CD4-positive, alpha-beta T cell treated with Interleukin-2 at 100 ng/mL for 4 hours (primary cell): ENCODE results near the gene CSGALNACT2.

Experiments used
- DNase-seq: peaks from one replicate; pipeline ENCODE4 v3.0.0-alpha.2; 2020; ENCODE audit warnings: low spot score

The CSGALNACT2 gene

DNA sequence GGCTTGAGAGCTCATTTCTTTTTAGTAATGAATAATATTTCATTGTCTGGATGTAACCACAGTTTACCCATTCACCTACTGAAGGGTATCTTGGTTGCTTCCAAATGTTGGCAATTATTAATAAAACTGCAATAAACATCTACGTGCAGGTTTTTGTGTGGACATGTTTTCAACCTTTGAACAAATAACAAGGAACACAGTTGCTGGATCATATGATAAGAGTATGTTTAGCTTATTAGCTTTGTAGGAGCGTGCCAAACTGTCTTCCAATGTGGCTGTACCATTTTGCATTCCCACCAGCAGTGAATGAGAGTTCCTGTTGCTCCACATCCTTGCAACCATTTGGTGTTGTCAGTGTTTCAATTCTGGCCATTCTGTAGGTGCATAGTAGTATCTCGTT, 49.0 kb downstream of the CSGALNACT2 start:
- DNase-seq = no peak

GRCh38 chr10:43188702-43189101, 50.5 kb downstream of the CSGALNACT2 start:
- no peak for DNase-seq

- DNase-seq = no peak
Observed at GRCh38 chr10:43190289-43190688, 52.0 kb downstream of the CSGALNACT2 start.

GRCh38 chr10:43190775-43191174, 52.5 kb downstream of the CSGALNACT2 start:
- no peak for DNase-seq

- no peak for DNase-seq
Observed at GRCh38 chr10:43192884-43193283, 54.6 kb downstream of the CSGALNACT2 start.

- no peak for DNase-seq
Observed at GRCh38 chr10:43193496-43194080, 55.3 kb downstream of the CSGALNACT2 start.

DNA sequence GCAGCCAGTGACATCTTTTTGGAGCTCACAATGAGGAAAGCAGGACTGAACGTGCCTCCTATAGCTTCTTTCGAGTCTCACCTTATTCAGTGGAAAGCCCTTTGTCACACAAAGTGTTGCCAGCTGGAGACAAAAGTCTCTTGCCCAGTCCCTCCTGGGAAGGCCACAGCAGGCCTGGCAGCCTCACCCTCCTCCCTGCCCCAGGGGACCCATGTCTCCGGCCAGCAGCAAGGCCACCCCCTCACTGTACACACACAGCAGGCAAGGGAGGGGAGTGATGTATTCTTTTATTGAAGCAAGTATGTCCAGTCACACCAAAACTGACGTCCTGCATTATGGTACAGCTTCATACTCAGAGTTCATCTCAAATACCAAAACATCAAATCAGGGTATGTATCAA, 56.0 kb downstream of the CSGALNACT2 start:
- no peak for DNase-seq

- DNase-seq = no peak
Observed at GRCh38 chr10:43194859-43195258, 56.6 kb downstream of the CSGALNACT2 start.

DNA sequence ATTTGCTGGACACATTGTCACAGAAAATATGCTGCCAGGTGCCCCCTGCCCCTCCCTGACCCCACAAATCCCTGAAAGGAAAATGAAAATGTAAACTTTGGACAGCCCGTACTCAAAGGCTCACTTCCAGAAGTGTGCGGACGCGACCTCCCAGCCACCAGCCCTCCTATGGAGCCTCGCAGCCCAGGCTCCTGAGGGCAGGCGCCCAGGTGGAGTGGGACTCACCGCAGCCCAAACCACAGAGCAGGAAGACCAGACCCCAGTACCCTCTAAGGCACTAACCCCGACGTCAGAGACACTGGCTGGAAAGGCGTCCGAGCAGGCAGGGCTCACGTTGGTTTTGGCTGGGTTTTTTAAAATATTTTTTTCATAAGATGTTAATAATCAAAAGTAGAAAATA, 57.3 kb downstream of the CSGALNACT2 start:
- no peak for DNase-seq

- no peak for DNase-seq
Observed at GRCh38 chr10:43196131-43196980, 58.1 kb downstream of the CSGALNACT2 start.

DNA sequence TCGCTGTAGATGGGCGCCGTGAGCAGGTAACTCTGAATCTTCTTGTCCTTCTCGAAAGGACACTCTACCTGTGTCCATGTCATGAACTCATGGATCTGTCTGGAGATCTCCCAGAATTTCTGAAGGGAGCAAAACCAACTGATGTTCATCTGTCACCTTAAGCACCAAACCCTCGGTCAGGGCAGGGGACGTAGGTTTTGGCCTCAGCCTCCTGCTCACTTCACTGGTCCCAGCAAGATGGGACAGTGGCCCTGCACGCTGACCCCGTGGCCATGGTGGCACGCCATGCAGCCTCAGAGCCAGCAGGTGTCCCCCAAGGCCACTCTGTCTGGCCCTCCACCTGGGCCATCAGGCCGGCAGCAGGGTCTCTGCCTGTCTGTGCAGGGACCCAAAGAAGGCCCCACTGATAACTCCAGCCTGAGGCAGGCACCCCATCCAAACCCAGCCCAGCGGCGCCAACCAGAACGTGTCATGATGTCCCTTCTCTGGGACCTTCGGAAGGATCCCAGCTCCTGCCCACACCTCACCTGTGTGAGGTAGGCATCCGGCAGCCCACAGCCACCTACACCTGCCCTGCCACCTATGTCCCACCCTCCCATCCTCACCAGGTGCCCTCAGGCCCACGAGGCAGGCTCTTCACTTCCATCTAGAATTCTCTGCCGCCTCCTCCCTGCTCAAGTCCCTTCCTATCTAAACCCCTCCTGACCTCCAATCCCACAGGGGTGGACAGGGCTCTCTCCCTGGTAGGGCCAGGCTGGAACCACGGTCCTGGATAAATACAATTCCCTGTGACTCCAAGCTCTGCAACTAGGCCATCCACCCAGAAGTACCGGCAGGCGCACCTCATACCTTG, 59.0 kb downstream of the CSGALNACT2 start:
- no peak for DNase-seq

- DNase-seq = no peak
Observed at GRCh38 chr10:43197834-43198681, 59.8 kb downstream of the CSGALNACT2 start.

DNA sequence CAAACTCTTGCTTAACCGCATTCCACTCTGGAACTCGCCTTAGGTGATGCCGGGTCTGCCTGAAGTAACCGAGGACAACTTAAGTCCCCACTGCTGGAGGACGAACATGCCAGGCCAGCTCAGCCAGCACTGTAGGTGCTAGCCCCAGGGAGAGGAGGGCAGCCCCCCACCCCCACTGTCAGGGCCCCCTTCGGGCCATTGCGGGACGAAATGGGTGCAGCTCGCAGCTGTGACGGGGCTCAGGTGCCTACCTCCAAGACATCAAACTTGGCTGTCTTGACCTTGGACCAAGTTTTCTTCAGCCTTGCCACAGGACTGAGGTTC, 60.4 kb downstream of the CSGALNACT2 start:
- DNase-seq = no peak

DNA sequence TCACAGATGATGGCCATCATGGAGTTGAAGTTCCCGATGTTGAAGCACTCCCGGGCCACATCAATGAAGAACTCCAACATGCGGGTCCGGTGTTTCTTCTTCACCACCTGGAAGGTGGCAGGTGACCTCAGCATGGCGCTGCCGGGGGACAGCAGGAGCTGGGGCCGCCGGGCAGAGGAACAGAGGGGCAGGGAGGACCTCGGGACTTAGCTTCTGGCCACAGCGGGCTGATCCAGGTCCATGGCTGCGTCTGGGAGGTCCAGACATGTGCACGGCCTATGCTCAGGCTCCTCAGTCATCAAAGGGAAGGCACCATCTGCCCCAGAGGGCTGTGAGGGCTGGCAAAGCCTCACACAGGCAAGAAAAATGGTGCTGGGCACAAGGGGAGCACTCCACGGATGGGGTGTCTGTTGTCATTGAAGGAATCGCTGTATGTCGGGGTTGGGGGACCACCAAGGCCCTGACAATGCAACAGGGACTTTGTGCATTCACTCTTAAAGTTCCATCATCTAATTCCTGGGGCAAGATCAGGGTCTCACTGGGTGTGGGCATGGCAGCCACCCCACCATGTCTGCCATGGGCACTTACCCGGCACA, 60.9 kb downstream of the CSGALNACT2 start:
- no peak for DNase-seq

- DNase-seq = no peak
Observed at GRCh38 chr10:43199684-43200537, 61.7 kb downstream of the CSGALNACT2 start.

GRCh38 chr10:43200538-43201390, 62.5 kb downstream of the CSGALNACT2 start:
- DNase-seq = no peak

DNA sequence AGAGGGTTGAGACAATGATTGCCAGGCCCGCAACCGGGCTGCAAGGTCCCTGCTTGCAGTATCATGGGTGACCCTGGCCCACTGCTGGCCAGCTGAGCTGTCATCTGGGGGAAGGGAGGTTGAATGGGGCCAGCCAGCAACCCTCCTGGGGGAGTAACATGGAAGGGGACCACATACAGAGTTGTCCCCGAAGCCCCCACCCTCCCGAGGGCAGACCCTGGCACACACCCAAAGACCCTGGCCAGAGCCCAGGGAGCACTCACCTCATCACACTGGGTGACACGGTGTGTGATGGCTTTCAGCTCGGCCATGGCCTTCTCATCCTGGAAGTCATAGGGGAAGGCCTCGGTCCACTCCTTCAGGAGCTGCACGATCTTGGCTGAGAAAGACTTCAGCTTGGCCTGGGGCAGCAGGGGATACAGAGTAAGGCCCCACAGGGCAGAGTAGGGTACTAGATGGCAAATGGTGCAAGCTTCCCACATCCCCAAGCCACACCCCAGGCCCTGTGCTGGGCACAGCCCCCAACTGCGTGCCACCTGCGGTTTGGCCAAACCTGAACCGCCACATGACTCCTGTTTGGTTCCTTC, 63.4 kb downstream of the CSGALNACT2 start:
- no peak for DNase-seq

DNA sequence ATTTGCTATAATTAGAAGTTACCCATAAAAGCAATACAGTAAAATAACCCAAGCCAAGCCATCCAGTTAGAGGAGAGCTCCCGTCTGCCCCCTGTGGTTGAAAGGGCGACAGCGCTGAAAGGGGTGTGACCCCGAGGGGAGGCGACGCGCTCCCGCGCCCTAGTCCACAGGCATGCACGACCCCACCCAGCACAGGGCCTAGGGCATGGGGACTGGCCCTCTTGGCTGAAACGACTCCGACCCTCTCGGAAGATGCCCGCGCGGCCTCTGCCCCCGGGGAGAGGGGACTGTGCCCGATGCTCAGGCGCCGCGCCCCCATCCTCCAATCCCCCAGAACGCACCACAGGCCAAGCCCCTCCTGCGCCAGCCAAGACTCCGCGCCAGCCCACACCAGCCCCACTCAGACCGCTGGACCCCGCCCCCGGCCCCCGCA, 64.0 kb downstream of the CSGALNACT2 start:
- peak; percentile 64 for DNase-seq
